Measurements from ENCODE around the gene CAP1. TPM values are rescaled to one million over a fixed set of nuclear protein-coding genes. Genes with fewer than 3 reads are reported as not detected.

CAP1 gene
- total RNA-seq, 1 experiment from 2014 or later = 255 TPM

- H3K4me2 ChIP-seq (ENCODE audit: insufficient read depth, insufficient read length, low read length) = no peak overlapping the region
Observed at GRCh38 chr1:40090652-40091355, 50.3 kb downstream of the CAP1 start.

More at GRCh38 chr1:40090652-40091355, 50.3 kb downstream of the CAP1 start:
- Histone ChIP-seq H2BK5ac (ENCODE audit: insufficient read length, low read length) (no peak overlapping the region), H3K4me1 (ENCODE audit: insufficient read depth, low read length) (no peaks in the 10 kb centered on the region), H2BK12ac (ENCODE audit: insufficient read length, low read depth, low read length) (no peak overlapping the region), H4K8ac (replicated peaks; ENCODE audit: insufficient read length, low read depth, low read length) (no peak overlapping the region), H2BK120ac (ENCODE audit: low read depth, low read length, poor library complexity, severe bottlenecking) (no peak overlapping the region), H3K23me2 (ENCODE audit: insufficient read length, low read depth, low read length, poor library complexity, severe bottlenecking) (no peaks in the 10 kb centered on the region), H3K9ac (ENCODE audit: extremely low read depth, insufficient read length, low read length) (no peak overlapping the region), H3K18ac (ENCODE audit: insufficient read length, low read depth, low read length) (no peak overlapping the region), H3K79me1 (ENCODE audit: insufficient read depth, low read depth, low read length, poor library complexity, severe bottlenecking) (peaks cover under 1% of the 10 kb centered on the region), H2BK15ac (ENCODE audit: low read depth, low read length) (no peak overlapping the region), H3K79me2 (ENCODE audit: insufficient read depth, low read length) (peaks cover 3% of the 10 kb centered on the region; the same call in 1 of the 2 replicates), H3K27ac (ENCODE audit: insufficient read length, low read depth, low read length) (no peak overlapping the region), H2BK20ac (ENCODE audit: low read depth, low read length, poor library complexity, severe bottlenecking) (no peak overlapping the region), H3K9me3 (ENCODE audit: control insufficient read depth, low read depth, low read length) (no peaks in the 10 kb centered on the region), H3T11ph (ENCODE audit: low read length) (no peak overlapping the region), H3K23ac (ENCODE audit: insufficient read length, low read depth, low read length) (no peak overlapping the region), H4K20me1 (ENCODE audit: control insufficient read depth, insufficient read depth, insufficient read length) (no peaks in the 10 kb centered on the region), H4K91ac (ENCODE audit: insufficient read length, low read depth, low read length) (no peak overlapping the region), H3K4ac (ENCODE audit: low read depth, low read length) (no peak overlapping the region), H2AK5ac (ENCODE audit: insufficient read length, low read length) (no peak overlapping the region), H2AFZ (ENCODE audit: low read length) (no peak overlapping the region), H4K5ac (ENCODE audit: insufficient read length, low read depth, low read length) (no peak overlapping the region), H3K14ac (ENCODE audit: insufficient read depth, low read length) (no peak overlapping the region), H3K27me3 (ENCODE audit: insufficient read depth, low read length) (no peaks in the 10 kb centered on the region), H3K56ac (ENCODE audit: insufficient read length, low read depth, low read length) (no peak overlapping the region)
- DNase-seq = no peak
- Mint-ChIP-seq H3K27me3 (ENCODE audit: low read depth) (no peaks in the 10 kb centered on the region; the same call in 1 of the 2 replicates), H3K4me3 (no peak overlapping the region), H3K36me3 (ENCODE audit: insufficient read depth in 1 of 3, low read depth in 3 of 3) (peaks cover 24 to 53% (median 37%) of the 10 kb centered on the region in 3 experiments; a peak in 6 of 7 replicates), H3K27ac (no peak overlapping the region), H3K4me1 (peaks cover under 1% of the 10 kb centered on the region in 2 experiments; a peak in 1 of 4 replicates), H3K9me3 (no peaks in the 10 kb centered on the region)
- TF ChIP-seq CTCF (conservative IDR thresholded peaks at IDR 0.05) = no peak
- no CpG with 5 or more reads among the region's 5 CpGs for WGBS (ENCODE audit: extremely low coverage, insufficient read length, low lambda C conversion rate)
